K562 (cell line): ENCODE data around the gene ATG14. TPM values are rescaled to one million over a fixed set of nuclear protein-coding genes. Genes with fewer than 3 reads are reported as not detected.
A peak's percentile ranks its signal among the peaks of the same experiment; 100 is the strongest.

Experiments used
- ATAC-seq: fragments of 200-7000 bp; cut with Tn5 transposase; 3 replicates; pipeline ENCODE4 v1.9.1; 2020; ENCODE audit warnings: moderate library complexity
- BruUV-seq: library from RNA; stranded (reverse); fragments of 400-500 nt; replicated peaks from 2 replicates; lab custom pipeline; 2021; lab: Mats Ljungman, UMichigan
- CTCF ChIA-PET: fragments of 300-600 bp; formaldehyde crosslinking; extraction: SDS; loops from one replicate; lab custom pipeline; 2021; ENCODE audit warnings: low intra/inter-chr PET ratio; lab: Yijun Ruan, JAX
- POLR2A ChIA-PET: fragments of 300-600, 350-650 bp; sonication (Branson Sonifier 250); formaldehyde crosslinking; extraction: SDS; loops from one replicate; lab custom pipeline; 2021; ENCODE audit warnings: antibody characterized with exemption, inconsistent platforms; lab: Yijun Ruan, JAX
- DNase-seq, 4 experiments: peaks; one replicate each; pipeline versions ENCODE4 v3.0.0 to v3.0.0-alpha.2; 2011 to 2018; ENCODE audit warnings: low spot score in 3 of 4, mixed read lengths in 3 of 4; ENCODE audit errors: extremely low read depth in 1 of 4
- FAIRE-seq: peaks from 2 replicates; lab custom pipeline; 2011; peaks lifted over from hg19 to GRCh38; lab: Jason Lieb, UNC
- H2AFZ ChIP-seq: 2 replicates; pipeline ENCODE4 v1.6.0; 2011; ENCODE audit warnings: low read depth, low read length, control low read depth, inconsistent platforms
- H3K27ac ChIP-seq: fragments of 200-600 bp; 3 replicates; pipeline ENCODE4 v1.8.0; 2011; ENCODE audit warnings: low read depth, mild to moderate bottlenecking, control low read depth, inconsistent platforms, low read length, moderate library complexity, mixed read lengths; ENCODE audit errors: extremely low read depth
- H3K27me3 ChIP-seq, 2 experiments: fragments of 300-600 bp in 1 of 2; 2 replicates in 1 of 2; 3 replicates in 1 of 2; pipeline versions ENCODE4 v1.6.0 to v1.8.0; 2011; ENCODE audit warnings: inconsistent platforms in 2 of 2, low read length in 2 of 2, mild to moderate bottlenecking in 1 of 2, mixed read lengths in 1 of 2, moderate library complexity in 1 of 2; ENCODE audit not compliant: control insufficient read depth in 2 of 2, insufficient read depth in 2 of 2
- H3K36me3 ChIP-seq: fragments of 300-600 bp; 3 replicates; pipeline ENCODE4 v1.8.0; 2011; ENCODE audit warnings: mild to moderate bottlenecking, low read length, inconsistent platforms; ENCODE audit not compliant: control insufficient read depth, insufficient read depth
- H3K4me1 ChIP-seq, 2 experiments: fragments of 200-600 bp in 1 of 2; replicated peaks in 1 of 2; 2 replicates in 1 of 2; 3 replicates in 1 of 2; pipeline versions ENCODE4 v1.5.1 to v1.8.0; 2011; ENCODE audit warnings: inconsistent platforms in 2 of 2, low read length in 2 of 2, mild to moderate bottlenecking in 1 of 2, mixed read lengths in 1 of 2, moderate library complexity in 1 of 2; ENCODE audit not compliant: control insufficient read depth in 2 of 2, insufficient read depth in 2 of 2
- H3K4me2 ChIP-seq: 2 replicates; pipeline ENCODE4 v1.6.1; 2011; ENCODE audit warnings: low read length, control low read depth, inconsistent platforms, mixed read lengths; ENCODE audit not compliant: insufficient read depth
- H3K4me3 ChIP-seq: fragments of 200-600 bp; sonication (generic), shearing (Covaris generic); 2 replicates; pipeline ENCODE4 v1.5.1; 2016; ENCODE audit warnings: control low read depth, inconsistent platforms
- H3K79me2 ChIP-seq: fragments of 200-600 bp; 3 replicates; pipeline ENCODE4 v1.8.0; 2011; ENCODE audit warnings: low read length, inconsistent platforms; ENCODE audit not compliant: control insufficient read depth, insufficient read depth
- H3K9ac ChIP-seq, 2 experiments: 2 replicates each; pipeline versions ENCODE4 v1.6.0 to v1.6.1; 2011; ENCODE audit warnings: low read depth in 2 of 2, low read length in 2 of 2, control low read depth in 1 of 2, inconsistent platforms in 1 of 2, mild to moderate bottlenecking in 1 of 2, mixed read lengths in 1 of 2; ENCODE audit not compliant: insufficient read depth in 1 of 2
- H3K9me1 ChIP-seq: one replicate; pipeline ENCODE4 v1.6.0; 2011; ENCODE audit warnings: inconsistent platforms, mild to moderate bottlenecking, low read length, moderate library complexity; ENCODE audit not compliant: control insufficient read depth, insufficient read depth
- H3K9me3 ChIP-seq: replicated peaks from 2 replicates; pipeline ENCODE4 v1.5.1; 2011; ENCODE audit warnings: low read depth, low read length, inconsistent platforms; ENCODE audit not compliant: control insufficient read depth, insufficient read depth
- H4K20me1 ChIP-seq: replicated peaks from 2 replicates; pipeline ENCODE4 v1.6.1; 2011; ENCODE audit warnings: low read length, inconsistent platforms, mixed read lengths; ENCODE audit not compliant: control insufficient read depth, insufficient read depth
- GABPB2 ChIP-seq: fragments of 250-450 bp; sonication (Bioruptor Pico); conservative IDR thresholded peaks from 2 replicates; pipeline ENCODE4 v1.5.1; 2021; ENCODE audit warnings: mild to moderate bottlenecking
- GTF2A2 ChIP-seq: IDR thresholded peaks from 2 replicates; pipeline ENCODE4 v1.6.1; 2016; ENCODE audit warnings: mild to moderate bottlenecking, missing genetic modification characterization, missing compliant biosample characterization
- MTA2 ChIP-seq: fragments of 450-650 bp; IDR thresholded peaks from 2 replicates; pipeline ENCODE4 v1.6.1; 2016; ENCODE audit warnings: low read depth
- PHTF2 ChIP-seq: fragments of 250-450 bp; sonication (Bioruptor Pico); IDR thresholded peaks from 2 replicates; pipeline ENCODE4 v1.5.0; 2021; ENCODE audit warnings: mild to moderate bottlenecking
- SNIP1 ChIP-seq: fragments of 450-650 bp; IDR thresholded peaks from 2 replicates; pipeline ENCODE4 v1.7.1; 2017; ENCODE audit warnings: low read depth, mild to moderate bottlenecking
- ZKSCAN3 ChIP-seq: fragments of 250-450 bp; sonication (Bioruptor Pico); IDR thresholded peaks from 2 replicates; pipeline ENCODE4 v1.4.0; 2020
- ZNF655 ChIP-seq: fragments of 250-450 bp; sonication (Bioruptor Pico); IDR thresholded peaks from 2 replicates; pipeline ENCODE4 v1.5.0; 2021
- whole genome bisulfite sequencing: fragments of 100-300 bp; shearing (Covaris generic); methylation state at CpG from one replicate; pipeline ENCODE4 v1.1.6; 2016; ENCODE audit warnings: low coverage, mixed read lengths; ENCODE audit not compliant: insufficient coverage; ENCODE audit errors: missing lambda C conversion rate; 5-methylcytosine and 5-hydroxymethylcytosine counted together
- in situ Hi-C: fragments of 300-500 bp; cut with MboI; formaldehyde crosslinking; loops from 4 replicates; pipeline ENCODE4 v1.15.0; 2018; ENCODE audit warnings: inconsistent platforms, mixed read lengths
- intact Hi-C: fragments of 100-400 bp; cut with micrococcal nuclease; formaldehyde crosslinking; loops from 2 replicates; pipeline ENCODE4 v1.14.2; 2022
- polyA plus RNA-seq, 8 experiments: library from polyadenylated mRNA; depleted of rRNA in 4 of 8; stranded (reverse) in 5 of 8; unstranded in 3 of 8; fragments of >200 nt; fragmentation: Nextera tagmentation in 2 of 8; fragmentation: Illumina TruSeq in 1 of 8; extraction: Ambion mirVana in 2 of 8; extraction: Trizol in 1 of 8; gene quantifications; 2 replicates each; pipeline versions ENCODE4 v1.2.1 to v1.2.3, GENCODE V29; 2011 to 2014; ENCODE audit warnings: inconsistent platforms in 1 of 8, missing spikeins in 1 of 8
- total RNA-seq, 7 experiments: library from RNA; depleted of rRNA in 6 of 7; stranded (reverse); fragments of >200 nt in 6 of 7; fragmentation: Illumina TruSeq in 2 of 7; extraction: Trizol in 2 of 7; gene quantifications; 2 replicates each; pipeline versions ENCODE4 v1.2.1 to v1.2.3, GENCODE V29; 2011 to 2021; ENCODE audit warnings: low replicate concordance in 1 of 7
- TF ChIP-seq, protein P1 (sequence below): IDR thresholded peaks from 2 replicates; pipeline ENCODE4 v1.6.1; 2011; ENCODE audit not compliant: insufficient read length; ENCODE audit errors: extremely low read depth
- TF ChIP-seq, protein P2 (sequence below), 2 experiments: IDR thresholded peaks; 2 replicates each; pipeline ENCODE4 v1.6.1; 2011; ENCODE audit warnings: borderline replicate concordance in 1 of 2, control low read depth in 1 of 2, low read depth in 1 of 2, low read length in 1 of 2, mild to moderate bottlenecking in 1 of 2, mixed read lengths in 1 of 2, moderate library complexity in 1 of 2; ENCODE audit not compliant: insufficient read depth in 1 of 2, insufficient read length in 1 of 2, poor library complexity in 1 of 2, severe bottlenecking in 1 of 2; ENCODE audit errors: extremely low read depth in 1 of 2

The ATG14 gene
- total and polyA plus RNA-seq, 9 of the 15 experiments (the other 6 are each of a cell fraction or from before 2014, with no cell fraction given), result 0.55 to 4.2 (median 3.5) TPM

- peak; percentile 46 for FAIRE-seq
- H3K27ac ChIP-seq, result peak overlapping the region; percentile 72; the same call in 1 of the 3 replicates
- peak overlapping the region; percentile 72 to 98 for H3K9ac ChIP-seq
- in situ Hi-C loops, result no loop called here
- 0% methylated on average over 3 of the region's 4 CpGs for WGBS
- H3K79me2 ChIP-seq, result peaks cover 29% of the 10 kb centered on the region
- no peaks in the 10 kb centered on the region for H4K20me1 ChIP-seq
- CTCF ChIA-PET, result no interaction called here
- intact Hi-C loops, result no loop called here
- POLR2A ChIA-PET, result interaction anchor here (0.7 to 1.2 kb wide), 2 partner anchors 10 to 25 kb away, joined by 3 read pairs; no protein-coding TSS in a partner anchor
- H3K27me3 ChIP-seq, result no peaks in the 10 kb centered on the region
- H3K36me3 ChIP-seq, result no peaks in the 10 kb centered on the region
- H3K9me1 ChIP-seq, result no peaks in the 10 kb centered on the region
- BruUV-seq, result no TSS peak
- H3K9me3 ChIP-seq, result no peaks in the 10 kb centered on the region
- TF ChIP-seq, protein P1, sequence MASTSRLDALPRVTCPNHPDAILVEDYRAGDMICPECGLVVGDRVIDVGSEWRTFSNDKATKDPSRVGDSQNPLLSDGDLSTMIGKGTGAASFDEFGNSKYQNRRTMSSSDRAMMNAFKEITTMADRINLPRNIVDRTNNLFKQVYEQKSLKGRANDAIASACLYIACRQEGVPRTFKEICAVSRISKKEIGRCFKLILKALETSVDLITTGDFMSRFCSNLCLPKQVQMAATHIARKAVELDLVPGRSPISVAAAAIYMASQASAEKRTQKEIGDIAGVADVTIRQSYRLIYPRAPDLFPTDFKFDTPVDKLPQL, result no peak
- TF ChIP-seq MTA2 (no peak), GTF2A2 (tag) (no peak), GABPB2 (CRISPR knock-in tag) (no peak), SNIP1 (no peak), PHTF2 (CRISPR knock-in tag) (no peak), ZKSCAN3 (CRISPR knock-in tag) (no peak), ZNF655 (CRISPR knock-in tag) (no peak)
- TF ChIP-seq, protein P2, sequence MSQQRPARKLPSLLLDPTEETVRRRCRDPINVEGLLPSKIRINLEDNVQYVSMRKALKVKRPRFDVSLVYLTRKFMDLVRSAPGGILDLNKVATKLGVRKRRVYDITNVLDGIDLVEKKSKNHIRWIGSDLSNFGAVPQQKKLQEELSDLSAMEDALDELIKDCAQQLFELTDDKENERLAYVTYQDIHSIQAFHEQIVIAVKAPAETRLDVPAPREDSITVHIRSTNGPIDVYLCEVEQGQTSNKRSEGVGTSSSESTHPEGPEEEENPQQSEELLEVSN (IDR thresholded peaks at IDR 0.05; ENCODE audit: borderline replicate concordance in 1 of 2, extremely low read depth in 1 of 2, insufficient read depth in 1 of 2, insufficient read length in 1 of 2, low read depth in 1 of 2, low read length in 1 of 2, poor library complexity in 1 of 2, severe bottlenecking in 1 of 2), result no peak
- TF ChIP-seq, all 486 proteins: peak for 0
- H2AFZ ChIP-seq, result no peak overlapping the region
- DNase-seq, result no peak
- peak; percentile 10; the same call in 1 of the 3 replicates for ATAC-seq
- peak overlapping the region; percentile 98 for H3K4me3 ChIP-seq
- H3K4me2 ChIP-seq, result peak overlapping the region; percentile 75
- H3K4me1 ChIP-seq, result peaks cover 3 to 11% of the 10 kb centered on the region in 2 experiments; a peak in 4 of 5 replicates
These were observed 754 bp downstream of the ATG14 start for GRCh38 chr14:55410876-55411275.
